PFSK-1 (cell line): ENCODE data around the gene PXYLP1. TPM values are rescaled to one million over a fixed set of nuclear protein-coding genes. Genes with fewer than 3 reads are reported as not detected.

Experiments used
- FOXP2 ChIP-seq: optimal IDR thresholded peaks from 2 replicates; pipeline ENCODE3; 2011; ENCODE audit warnings: borderline replicate concordance, control low read depth, inconsistent platforms; ENCODE audit not compliant: insufficient read depth; ENCODE audit errors: extremely low read length, extremely low read depth
- POLR2AphosphoS5 ChIP-seq: IDR thresholded peaks from 2 replicates; pipeline ENCODE4 v1.6.1; 2012; ENCODE audit warnings: low read depth, mild to moderate bottlenecking, control low read depth, low read length, moderate library complexity
- REST ChIP-seq, 2 experiments: IDR thresholded peaks; 2 replicates each; pipeline versions ENCODE4 v1.6.1 to v1.8.0; 2011 to 2012; ENCODE audit warnings: low read depth in 2 of 2, low read length in 2 of 2, control low read depth in 1 of 2, inconsistent platforms in 1 of 2, mild to moderate bottlenecking in 1 of 2, moderate library complexity in 1 of 2; ENCODE audit not compliant: insufficient read depth in 1 of 2
- SIN3A ChIP-seq: IDR thresholded peaks from 2 replicates; pipeline ENCODE4 v1.6.1; 2012; ENCODE audit warnings: mild to moderate bottlenecking, low read length, moderate library complexity, borderline replicate concordance; ENCODE audit not compliant: insufficient read depth
- TAF1 ChIP-seq: IDR thresholded peaks from 2 replicates; pipeline ENCODE4 v1.6.1; 2012; ENCODE audit warnings: low read length, control low read depth, borderline replicate concordance; ENCODE audit not compliant: insufficient read depth
- polyA plus RNA-seq: library from polyadenylated mRNA; unstranded; fragments of >200 nt; gene quantifications from one replicate; pipeline ENCODE4 v1.2.1, GENCODE V29; 2012; ENCODE audit warnings: low read depth, missing spikeins; ENCODE audit not compliant: insufficient read length

Gene PXYLP1
- polyA plus RNA-seq = 8.6 TPM

- TF ChIP-seq SIN3A (no peak), FOXP2 (peak; percentile 87), TAF1 (peak; percentile 73; the same call in 1 of the 2 replicates), REST (IDR thresholded peaks at IDR 0.05; ENCODE audit: insufficient read depth in 1 of 2, low read depth in 2 of 2, low read length in 2 of 2) (0 out of 4 replicates have a peak, but pooled peaks of 1 of the 2 experiments have one; percentile 22), POLR2AphosphoS5 (peak; percentile 92)
Observed at GRCh38 chr3:141231101-141231951, at the start of gene PXYLP1. PXYLP1 (plus strand) TSS chr3:141231825; CDS start chr3:141260176, 28,351 bp downstream.

- TF ChIP-seq POLR2AphosphoS5 = no peak
- TF ChIP-seq REST (IDR thresholded peaks at IDR 0.05; ENCODE audit: insufficient read depth in 1 of 2, low read depth in 2 of 2, low read length in 2 of 2) = no peak
- TF ChIP-seq FOXP2 = no peak
- no peak for TF ChIP-seq TAF1
- TF ChIP-seq SIN3A = no peak
Observed at GRCh38 chr3:141183606-141184005, 48.0 kb upstream of the PXYLP1 start.

GRCh38 chr3:141184430-141184829 lies 47.2 kb upstream of the PXYLP1 start:
- TF ChIP-seq REST (IDR thresholded peaks at IDR 0.05; ENCODE audit: insufficient read depth in 1 of 2, low read depth in 2 of 2, low read length in 2 of 2) (no peak), POLR2AphosphoS5 (no peak), TAF1 (no peak), SIN3A (no peak), FOXP2 (no peak)

GRCh38 chr3:141191097-141191749 lies 40.4 kb upstream of the PXYLP1 start:
- TF ChIP-seq SIN3A = no peak
- TF ChIP-seq POLR2AphosphoS5 = no peak
- TF ChIP-seq TAF1 = no peak
- no peak for TF ChIP-seq REST (IDR thresholded peaks at IDR 0.05; ENCODE audit: insufficient read depth in 1 of 2, low read depth in 2 of 2, low read length in 2 of 2)
- no peak for TF ChIP-seq FOXP2
